Activated CD4-positive, alpha-beta T cell treated with anti-CD3 and anti-CD28 coated beads, Interleukin-2, amount 50 U/mL, for 16 hours (primary cell): ENCODE measurements around the gene RNF215.

ENCODE experiments used
- DNase-seq: peaks from one replicate; pipeline ENCODE4 v3.0.0-alpha.2; 2020

Gene RNF215

GRCh38 chr22:30386960-30387827 lies at the start of gene RNF215:
RNF215 (minus strand) TSS chr22:30387411; CDS start chr22:30387313, 98 bp downstream.
- DNase-seq = peak; percentile 83

GRCh38 chr22:30436196-30436595 lies 49.0 kb upstream of the RNF215 start:
- DNase-seq = no peak

GRCh38 chr22:30435674-30436126 lies 48.5 kb upstream of the RNF215 start:
- DNase-seq = peak; percentile 89

- no peak for DNase-seq
Measured at GRCh38 chr22:30434843-30435242, 47.6 kb upstream of the RNF215 start.

- no peak for DNase-seq
Measured at GRCh38 chr22:30433773-30434172, 46.6 kb upstream of the RNF215 start.

GRCh38 chr22:30433227-30433626 lies 46.0 kb upstream of the RNF215 start:
- DNase-seq = no peak

GRCh38 chr22:30432520-30432919 lies 45.3 kb upstream of the RNF215 start:
- DNase-seq = no peak

GRCh38 chr22:30432096-30432495 lies 44.9 kb upstream of the RNF215 start:
- DNase-seq = no peak

- DNase-seq = no peak
Measured at GRCh38 chr22:30430933-30431332, 43.7 kb upstream of the RNF215 start.

- no peak for DNase-seq
Measured at GRCh38 chr22:30429887-30430286, 42.7 kb upstream of the RNF215 start.

GRCh38 chr22:30427871-30428270 lies 40.7 kb upstream of the RNF215 start:
- no peak for DNase-seq

GRCh38 chr22:30426388-30427353 lies 39.5 kb upstream of the RNF215 start:
- peak; percentile 94 for DNase-seq

GRCh38 chr22:30425616-30426387 lies 38.6 kb upstream of the RNF215 start, which contains the start of gene MTFP1:
MTFP1 (plus strand) TSS chr22:30425768; CDS start chr22:30425880, 112 bp downstream.
- peak; percentile 57 for DNase-seq

GRCh38 chr22:30425327-30425615 lies 38.1 kb upstream of the RNF215 start:
- DNase-seq = no peak

- peak; percentile 46 for DNase-seq
Measured at GRCh38 chr22:30424534-30425326, 37.5 kb upstream of the RNF215 start.

GRCh38 chr22:30423959-30424533 lies 36.8 kb upstream of the RNF215 start:
- DNase-seq = peak; percentile 100

GRCh38 chr22:30423301-30423958 lies 36.2 kb upstream of the RNF215 start:
- DNase-seq = peak; percentile 57

GRCh38 chr22:30422481-30423300 lies 35.5 kb upstream of the RNF215 start:
- peak; percentile 46 for DNase-seq

- no peak for DNase-seq
Measured at GRCh38 chr22:30421695-30422480, 34.7 kb upstream of the RNF215 start.
